MM.1S (cell line): Measurements from ENCODE around the gene TNFAIP8.

ENCODE experiments used
- DNase-seq: peaks from one replicate; pipeline ENCODE4 v3.0.0-alpha.2; 2015
- H2AFZ ChIP-seq: fragments of 300-600 bp; sonication (generic); 2 replicates; pipeline ENCODE4 v1.6.0; 2016; ENCODE audit warnings: antibody characterized with exemption, low read length
- H3F3A ChIP-seq: fragments of 300-600 bp; sonication (generic); 2 replicates; pipeline ENCODE4 v1.6.1; 2016; ENCODE audit warnings: mild to moderate bottlenecking, antibody characterized with exemption, low read length, moderate library complexity, mixed read lengths; ENCODE audit not compliant: insufficient read depth
- H3K27ac ChIP-seq: fragments of 300-600 bp; sonication (generic); 2 replicates; pipeline ENCODE4 v1.5.1; 2016; ENCODE audit warnings: mild to moderate bottlenecking, low read length
- H3K27me3 ChIP-seq: fragments of 300-600 bp; sonication (generic); replicated peaks from 2 replicates; pipeline ENCODE4 v1.6.0; 2016; ENCODE audit warnings: low read length; ENCODE audit not compliant: insufficient read depth
- H3K36me3 ChIP-seq: fragments of 300-600 bp; sonication (generic); replicated peaks from 2 replicates; pipeline ENCODE4 v1.6.1; 2016; ENCODE audit warnings: mild to moderate bottlenecking, low read length, mixed read lengths; ENCODE audit not compliant: insufficient read depth
- H3K4me1 ChIP-seq: fragments of 300-600 bp; sonication (generic); 2 replicates; pipeline ENCODE4 v1.6.1; 2016; ENCODE audit warnings: low read length, mixed read lengths
- H3K4me2 ChIP-seq: fragments of 300-600 bp; sonication (generic); 2 replicates; pipeline ENCODE4 v1.6.0; 2016; ENCODE audit warnings: low read depth, low read length
- H3K4me3 ChIP-seq: fragments of 300-600 bp; sonication (generic); 2 replicates; pipeline ENCODE4 v1.5.1; 2016; ENCODE audit warnings: low read length, mixed read lengths
- H3K79me2 ChIP-seq: fragments of 300-600 bp; sonication (generic); 2 replicates; pipeline ENCODE4 v1.6.1; 2016; ENCODE audit warnings: mixed run types, low read length, mixed read lengths
- H3K9ac ChIP-seq: fragments of 300-600 bp; sonication (generic); 2 replicates; pipeline ENCODE4 v1.6.1; 2016; ENCODE audit warnings: low read length, mixed read lengths
- H3K9me2 ChIP-seq: fragments of 300-600 bp; sonication (generic); replicated peaks from 2 replicates; pipeline ENCODE4 v1.6.1; 2016; ENCODE audit warnings: mild to moderate bottlenecking, low read length, mixed read lengths; ENCODE audit not compliant: insufficient read depth
- H3K9me3 ChIP-seq: fragments of 300-600 bp; sonication (generic); replicated peaks from 2 replicates; pipeline ENCODE4 v1.6.1; 2016; ENCODE audit warnings: mild to moderate bottlenecking, low read length, mixed read lengths; ENCODE audit not compliant: insufficient read depth
- H4K20me1 ChIP-seq: fragments of 300-600 bp; sonication (generic); 2 replicates; pipeline ENCODE4 v1.6.1; 2016; ENCODE audit warnings: mild to moderate bottlenecking, low read length, moderate library complexity, mixed read lengths; ENCODE audit not compliant: insufficient read depth
- CTCF ChIP-seq: fragments of 300-600 bp; sonication (generic); IDR thresholded peaks from 2 replicates; pipeline ENCODE4 v1.5.1; 2016; ENCODE audit warnings: antibody characterized with exemption, low read length, mixed read lengths
- EZH2 ChIP-seq: fragments of 300-600 bp; sonication (generic); optimal IDR thresholded peaks from 2 replicates; pipeline ENCODE3; 2017; ENCODE audit warnings: low read depth, mild to moderate bottlenecking, antibody characterized with exemption, low read length, mixed read lengths
- EZH2phosphoT487 ChIP-seq: fragments of 300-600 bp; sonication (generic); IDR thresholded peaks from 2 replicates; pipeline ENCODE4 v1.6.1; 2018; ENCODE audit warnings: antibody characterized with exemption, low read length

Gene TNFAIP8

GRCh38 chr5:119347574-119347973, 8.2 kb upstream of the TNFAIP8 start:
- Histone ChIP-seq H4K20me1 (peaks cover 18% of the 10 kb centered on the region; the same call in 1 of the 2 replicates), H3F3A (peaks cover 11% of the 10 kb centered on the region), H3K9me3 (no peaks in the 10 kb centered on the region), H3K4me1 (peaks cover 71% of the 10 kb centered on the region), H3K27ac (peak overlapping the region; percentile 1; the same call in 1 of the 2 replicates), H3K36me3 (peaks cover 4% of the 10 kb centered on the region; the same call in 1 of the 2 replicates), H3K79me2 (peaks cover 100% of the 10 kb centered on the region), H3K9me2 (no peaks in the 10 kb centered on the region), H3K9ac (no peak overlapping the region), H3K4me2 (no peak overlapping the region), H3K4me3 (no peak overlapping the region), H2AFZ (no peak overlapping the region), H3K27me3 (no peaks in the 10 kb centered on the region)
- TF ChIP-seq EZH2, result no peak
- peak; percentile 40 for DNase-seq

GRCh38 chr5:119347991-119348390, 7.8 kb upstream of the TNFAIP8 start:
- Histone ChIP-seq H3K9ac (no peak overlapping the region), H3K79me2 (peaks cover 100% of the 10 kb centered on the region), H3K4me3 (no peak overlapping the region), H3K27me3 (no peaks in the 10 kb centered on the region), H3K36me3 (peaks cover 4% of the 10 kb centered on the region; the same call in 1 of the 2 replicates), H3K4me2 (no peak overlapping the region), H3K9me2 (no peaks in the 10 kb centered on the region), H3K9me3 (no peaks in the 10 kb centered on the region), H3K4me1 (peaks cover 71% of the 10 kb centered on the region), H4K20me1 (peaks cover 21% of the 10 kb centered on the region; the same call in 1 of the 2 replicates), H2AFZ (no peak overlapping the region), H3F3A (peaks cover 11% of the 10 kb centered on the region; the same call in 1 of the 2 replicates), H3K27ac (peak overlapping the region; percentile 1; the same call in 1 of the 2 replicates)
- DNase-seq, result no peak
- no peak for TF ChIP-seq CTCF

- no peak for DNase-seq
- Histone ChIP-seq H3K79me2 (peaks cover 100% of the 10 kb centered on the region), H4K20me1 (peaks cover 56% of the 10 kb centered on the region), H3K27ac (no peak overlapping the region; the same call in 1 of the 2 replicates), H3K9me2 (no peaks in the 10 kb centered on the region), H3K4me2 (peak overlapping the region; percentile 34), H3K9ac (no peak overlapping the region), H2AFZ (no peak overlapping the region), H3K4me3 (no peak overlapping the region), H3K36me3 (peaks cover 5% of the 10 kb centered on the region; the same call in 1 of the 2 replicates), H3F3A (peaks cover 25% of the 10 kb centered on the region), H3K4me1 (peaks cover 37% of the 10 kb centered on the region), H3K9me3 (no peaks in the 10 kb centered on the region), H3K27me3 (no peaks in the 10 kb centered on the region)
- TF ChIP-seq CTCF (no peak), EZH2phosphoT487 (no peak), EZH2 (no peak)
Measured at GRCh38 chr5:119353213-119353612, 2.6 kb upstream of the TNFAIP8 start.

- peak overlapping the region; percentile 34 for H3K4me2 ChIP-seq
- H4K20me1 ChIP-seq, result peaks cover 61% of the 10 kb centered on the region
- H2AFZ ChIP-seq, result no peak overlapping the region
- H3K36me3 ChIP-seq, result peaks cover 5% of the 10 kb centered on the region; the same call in 1 of the 2 replicates
- no peak overlapping the region for H3K9ac ChIP-seq
- H3K4me3 ChIP-seq, result no peak overlapping the region
- H3K9me2 ChIP-seq, result no peaks in the 10 kb centered on the region
- H3K4me1 ChIP-seq, result peaks cover 35% of the 10 kb centered on the region
- DNase-seq, result peak; percentile 61
- peaks cover 100% of the 10 kb centered on the region for H3K79me2 ChIP-seq
- H3K27ac ChIP-seq, result peak overlapping the region; percentile 48; the same call in 1 of the 2 replicates
- peaks cover 25% of the 10 kb centered on the region for H3F3A ChIP-seq
- H3K9me3 ChIP-seq, result no peaks in the 10 kb centered on the region
- H3K27me3 ChIP-seq, result no peaks in the 10 kb centered on the region
- TF ChIP-seq EZH2phosphoT487 (no peak), EZH2 (no peak), CTCF (no peak)
Measured at GRCh38 chr5:119353686-119354366, 2.0 kb upstream of the TNFAIP8 start.
